ENCODE data around the gene DYNC1I1.

DYNC1I1 gene

DNA sequence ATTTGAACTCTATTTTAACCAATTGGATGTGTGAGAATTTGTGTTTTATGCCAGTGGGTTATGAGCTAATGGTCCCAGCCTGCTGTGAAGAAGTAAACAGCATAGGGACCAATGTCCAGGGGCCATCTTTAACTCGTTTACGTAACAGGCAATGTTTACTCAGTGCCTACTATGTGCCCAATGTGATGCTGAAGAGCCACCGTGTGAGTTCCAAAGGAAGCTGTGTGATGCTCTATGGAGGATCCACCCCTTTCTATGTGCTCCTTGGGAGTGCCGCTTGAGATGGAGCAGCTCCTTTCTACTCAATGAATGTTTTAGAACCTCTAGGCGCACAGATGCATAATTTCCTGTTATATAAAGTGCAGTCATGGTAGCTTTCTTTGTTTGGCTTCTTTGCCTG is 21.3 kb downstream of the DYNC1I1 start:
- DNase-seq = no peak

DNA sequence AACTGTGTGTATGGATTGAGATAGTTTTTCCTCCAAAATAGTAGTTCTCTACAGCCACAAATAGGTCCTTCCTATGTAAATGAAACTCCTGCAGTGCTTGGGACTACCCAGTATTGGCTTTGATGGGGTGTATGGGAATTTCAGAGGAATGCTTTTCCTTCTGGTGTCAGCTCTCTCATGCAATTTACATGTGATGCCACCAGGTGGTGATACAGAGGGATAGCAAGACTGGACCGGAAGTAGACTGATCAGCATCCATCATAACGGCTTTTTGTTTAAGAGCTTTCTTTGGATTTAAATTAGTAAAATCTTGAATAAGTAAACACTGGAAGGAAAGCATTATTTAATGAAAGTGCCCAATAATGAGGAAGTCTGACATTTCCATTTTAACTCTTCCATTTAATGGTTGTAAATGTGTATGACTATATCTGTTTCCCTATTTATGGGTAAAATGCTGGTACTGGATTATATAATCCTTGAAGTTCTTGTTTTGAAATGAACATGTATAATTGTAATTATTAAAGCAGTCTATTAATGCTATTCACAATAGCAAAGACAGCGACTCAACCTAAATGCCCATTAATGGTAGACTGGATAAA is 22.7 kb downstream of the DYNC1I1 start:
- DNase-seq = no peak

- no peak for DNase-seq
Measured at GRCh38 chr7:95796617-95797016, 24.3 kb downstream of the DYNC1I1 start.

DNA sequence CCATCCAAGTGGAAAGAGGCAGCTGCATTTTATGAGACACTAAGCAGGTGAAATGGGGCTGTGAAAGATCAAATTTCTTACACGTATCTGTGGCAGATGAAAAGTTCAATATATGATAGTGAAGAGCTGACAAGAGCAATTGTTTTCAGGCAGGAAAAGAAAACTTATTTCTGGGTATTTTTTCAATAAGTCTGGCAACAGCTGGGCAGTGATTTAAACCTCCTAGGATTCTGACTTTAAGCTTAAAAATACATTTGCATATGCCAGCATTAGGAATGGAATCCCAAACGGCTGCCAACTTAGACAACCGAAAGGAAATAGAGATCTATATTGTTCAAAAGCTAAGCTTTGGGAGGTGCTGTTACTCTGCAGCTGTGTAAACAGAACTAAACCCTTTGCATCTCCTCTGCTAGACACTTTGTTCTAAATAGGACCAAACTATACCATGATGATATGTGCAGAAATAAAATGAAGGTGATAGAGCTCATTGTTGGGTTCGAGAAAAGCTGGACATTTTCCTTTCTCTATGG is 26.1 kb downstream of the DYNC1I1 start:
- peak; percentile 14 for DNase-seq

GRCh38 chr7:95800787-95801186 is 28.4 kb downstream of the DYNC1I1 start:
- no peak for DNase-seq

DNA sequence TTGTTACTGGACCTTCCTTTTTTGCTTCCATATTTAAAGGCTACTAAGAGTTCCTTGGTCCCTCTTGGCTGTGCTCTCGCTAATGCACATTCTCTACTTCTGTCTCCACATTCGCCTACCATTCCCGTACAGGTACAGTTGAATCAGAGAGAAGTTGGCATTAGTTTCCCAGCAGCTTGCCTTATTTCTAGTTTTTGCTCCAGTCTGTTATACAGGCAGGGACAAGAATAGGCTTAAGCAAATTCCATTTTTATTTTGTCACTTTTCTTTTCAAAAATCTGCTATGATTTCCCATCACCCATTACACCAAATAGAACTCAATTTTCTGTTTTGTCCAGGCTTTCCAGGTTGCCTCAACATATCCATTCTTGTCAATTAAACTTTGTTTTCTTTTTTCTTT is 29.9 kb downstream of the DYNC1I1 start:
- DNase-seq = no peak

- DNase-seq = no peak
Measured at GRCh38 chr7:95804052-95804451, 31.7 kb downstream of the DYNC1I1 start.

DNA sequence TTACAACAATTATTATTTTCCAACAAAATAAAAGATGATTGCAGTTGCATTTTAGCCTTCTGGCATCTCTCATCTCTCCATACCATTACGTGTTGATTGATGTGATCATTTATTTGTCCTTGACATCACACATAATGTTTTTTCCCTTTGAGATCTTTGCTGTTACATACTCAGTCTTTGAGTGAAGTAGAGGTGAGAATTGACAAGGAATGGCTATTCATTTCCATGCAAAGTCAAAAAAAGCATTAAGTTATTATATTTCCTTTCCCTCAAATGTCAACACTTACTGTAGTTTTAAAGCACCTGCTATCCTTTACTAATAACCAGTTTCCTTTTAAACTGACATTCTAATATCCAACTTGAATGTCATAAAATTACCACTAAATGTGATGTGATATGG is 33.6 kb downstream of the DYNC1I1 start:
- DNase-seq = no peak

DNA sequence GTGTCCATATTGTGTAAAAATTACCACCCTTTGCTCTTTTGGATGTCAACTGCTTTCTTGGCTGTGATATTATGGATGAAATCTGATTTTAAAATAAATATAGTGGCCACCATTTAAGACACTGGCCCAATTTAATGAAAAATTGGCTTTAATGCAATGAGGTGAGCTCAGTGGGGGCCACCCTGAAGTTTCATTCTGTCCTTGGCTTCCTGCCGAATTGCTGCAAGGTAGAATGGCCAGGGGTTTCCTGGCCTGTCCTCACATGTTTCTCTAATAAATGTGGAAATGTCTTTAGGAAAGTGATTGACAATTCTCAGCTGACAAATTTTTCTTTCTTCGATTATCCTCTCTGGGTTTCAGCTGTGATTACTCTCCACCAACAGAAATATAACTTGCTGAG is 36.0 kb downstream of the DYNC1I1 start:
- DNase-seq = no peak

- DNase-seq = no peak
Measured at GRCh38 chr7:95811846-95812445, 39.6 kb downstream of the DYNC1I1 start.

GRCh38 chr7:95814721-95815120 is 42.4 kb downstream of the DYNC1I1 start:
- DNase-seq = no peak

GRCh38 chr7:95817866-95818640 is 45.7 kb downstream of the DYNC1I1 start:
- no peak for DNase-seq

DNA sequence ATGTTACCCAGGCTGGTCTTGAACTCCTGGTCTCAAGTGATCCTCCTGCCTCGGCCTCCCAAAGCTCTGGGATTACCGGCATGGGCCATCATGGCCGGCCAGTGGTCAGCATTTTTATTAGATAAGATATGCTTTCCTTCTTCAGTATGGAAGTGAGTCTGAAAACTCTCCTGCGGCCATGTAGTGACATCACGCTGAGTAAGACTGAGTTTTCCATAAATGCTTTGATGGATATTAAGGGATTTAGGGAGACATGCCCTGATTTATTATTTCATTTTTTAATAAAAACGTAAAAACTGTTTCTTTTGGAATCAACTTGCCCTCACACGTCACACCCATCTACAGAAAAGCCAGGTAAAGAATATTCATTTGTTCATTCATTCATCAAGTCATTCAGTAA is 48.4 kb downstream of the DYNC1I1 start:
- no peak for DNase-seq

DNA sequence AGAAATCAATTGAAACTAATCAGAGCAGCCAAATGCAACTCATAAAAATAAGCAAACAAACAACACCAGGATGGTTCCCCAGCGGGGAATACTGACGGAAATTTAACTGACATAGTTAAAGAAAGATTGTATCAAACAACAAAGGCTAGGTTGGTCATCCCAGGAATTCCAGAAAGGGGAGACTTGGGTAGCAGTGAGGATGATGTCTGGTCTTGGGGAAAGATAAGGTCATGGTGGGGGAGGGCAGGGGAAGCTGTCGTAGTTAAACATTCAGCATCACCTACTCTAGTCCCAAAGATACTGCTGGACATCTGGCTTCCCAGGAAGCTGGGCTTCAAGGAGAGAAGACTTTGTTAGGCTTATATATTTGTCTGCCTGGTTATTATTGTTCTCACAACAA is 50.4 kb downstream of the DYNC1I1 start:
- no peak for DNase-seq

- DNase-seq = no peak
Measured at GRCh38 chr7:95824616-95825015, 52.3 kb downstream of the DYNC1I1 start.

DNA sequence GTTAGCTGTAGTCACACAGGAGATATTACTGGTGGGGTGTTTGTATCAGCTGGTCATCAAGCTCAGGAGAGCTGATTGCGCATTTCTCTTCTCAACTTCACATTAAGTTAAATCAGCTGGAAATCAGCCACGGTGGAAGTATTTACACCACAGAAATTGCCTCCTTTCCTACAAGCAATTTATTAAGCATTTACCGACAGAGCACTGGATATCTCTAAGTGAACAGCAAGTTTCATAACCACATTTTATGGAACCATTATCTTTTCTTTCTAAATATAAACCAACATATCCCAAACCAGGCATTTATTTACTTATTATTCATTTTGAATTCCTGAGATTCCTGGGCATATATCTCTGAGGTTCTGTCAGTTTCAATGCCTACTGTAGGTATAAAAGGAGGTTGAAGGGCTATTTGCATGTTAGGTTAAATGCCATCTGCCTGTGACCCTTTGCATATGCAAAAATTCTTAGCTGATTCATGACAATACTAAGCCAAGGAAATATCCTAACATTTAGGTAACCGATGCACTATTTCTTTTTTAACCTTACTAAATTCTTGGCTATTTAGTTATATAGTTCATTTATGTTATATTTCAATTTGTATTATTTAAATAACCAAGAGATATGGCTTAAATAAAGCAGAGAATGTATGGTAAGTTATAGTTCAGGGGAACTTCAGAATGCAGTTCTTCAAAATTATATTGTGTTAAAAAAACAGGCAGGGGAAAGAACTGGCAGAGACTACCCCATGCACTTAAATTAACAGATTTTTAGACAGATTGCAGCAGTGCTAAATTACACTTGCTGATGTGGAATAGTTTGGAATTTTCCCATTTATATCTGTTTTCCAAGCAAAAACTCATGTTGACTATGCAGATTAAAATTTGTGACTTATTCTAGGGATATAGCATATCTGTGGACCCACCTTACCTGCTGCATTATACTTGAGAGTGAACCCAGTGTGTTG is 56.8 kb downstream of the DYNC1I1 start:
- no peak for DNase-seq

- DNase-seq = no peak
Measured at GRCh38 chr7:95840953-95841950, 68.9 kb downstream of the DYNC1I1 start.

DNA sequence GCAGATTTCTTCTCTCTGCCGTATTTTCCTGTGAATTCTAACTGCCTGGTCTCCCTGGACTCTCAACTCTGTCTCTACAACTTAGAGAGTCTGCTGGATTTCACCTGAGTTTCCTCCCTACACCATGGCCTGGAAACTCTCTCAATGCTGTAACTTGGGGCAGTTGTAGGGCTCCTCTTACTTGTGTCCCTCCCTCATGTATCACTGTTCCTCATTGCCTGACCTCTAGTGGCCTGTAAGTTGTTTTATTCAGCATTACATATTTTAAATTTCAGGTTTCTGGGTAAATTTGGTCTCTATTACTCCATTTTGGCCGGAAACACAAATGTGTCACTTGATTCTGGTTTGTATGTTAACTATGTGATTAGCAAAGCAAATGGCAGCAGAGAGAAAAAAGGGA is 70.9 kb downstream of the DYNC1I1 start:
- no peak for DNase-seq

DNA sequence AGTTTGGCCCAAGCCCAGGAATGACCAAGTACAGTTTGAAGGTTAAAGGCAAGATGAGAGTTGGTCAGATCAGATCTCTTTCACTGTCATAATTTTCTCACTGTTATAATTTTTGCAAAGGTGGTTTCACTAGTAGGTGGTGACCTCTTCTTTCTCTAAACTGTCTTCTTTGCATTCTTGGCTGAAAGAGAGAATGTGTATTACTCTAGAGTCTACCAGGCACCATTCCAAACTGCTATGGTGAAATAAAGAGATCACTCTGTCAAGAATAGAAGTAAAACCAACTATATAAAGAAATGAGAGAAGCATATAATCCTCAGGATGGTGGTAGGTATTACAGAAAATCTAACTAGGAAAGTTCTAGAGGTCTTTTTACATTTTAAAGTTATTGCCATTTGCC is 72.7 kb downstream of the DYNC1I1 start:
- DNase-seq = no peak

DNA sequence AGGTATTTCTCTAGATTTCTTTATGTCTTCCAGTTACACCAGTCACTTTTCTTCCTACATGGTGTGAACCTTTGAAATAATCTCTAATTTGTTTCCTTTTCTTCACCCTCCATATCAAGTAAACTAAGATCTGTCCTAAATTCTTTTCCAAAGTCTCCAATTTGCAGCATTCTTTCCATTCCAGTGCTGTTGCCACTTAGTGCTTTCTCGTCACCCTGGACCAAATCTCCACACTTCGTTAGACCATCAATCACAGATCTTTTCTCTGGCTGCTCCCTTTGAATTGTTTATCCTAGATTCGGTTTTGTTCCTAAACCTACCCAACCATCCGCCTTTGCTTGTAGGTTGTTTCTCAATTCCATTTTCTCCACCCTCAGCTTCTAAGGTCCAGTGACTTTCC is 74.7 kb downstream of the DYNC1I1 start:
- DNase-seq = no peak

- no peak for DNase-seq
Measured at GRCh38 chr7:95859429-95859828, 87.1 kb downstream of the DYNC1I1 start.

- DNase-seq = no peak
Measured at GRCh38 chr7:95861041-95861440, 88.7 kb downstream of the DYNC1I1 start.
